WTC11 (cell line): ENCODE results near the gene FOXP1. TPM values are rescaled to one million over a fixed set of nuclear protein-coding genes. Genes with fewer than 3 reads are reported as not detected.

Source experiments
- ATAC-seq: fragments of 200-7000 bp; cut with Tn5 transposase; 2 replicates; pipeline ENCODE4 v1.10.0; 2021; ENCODE audit warnings: mild to moderate bottlenecking, moderate library complexity
- CTCF ChIA-PET: fragments of 300-600 bp; sonication (Branson Sonifier 250); formaldehyde crosslinking; loops from one replicate; lab custom pipeline; 2021; ENCODE audit warnings: antibody characterized with exemption; lab: Charles Lee
- POLR2A ChIA-PET: fragments of 350-600 bp; sonication (Branson Sonifier 250); formaldehyde crosslinking; loops from one replicate; lab custom pipeline; 2021; ENCODE audit warnings: antibody characterized with exemption; lab: Charles Lee
- DNase-seq: peaks from one replicate; pipeline ENCODE4 v3.0.0; 2021; ENCODE audit warnings: low spot score
- H3K27ac Mint-ChIP-seq: 2 replicates; pipeline ENCODE4 v1.8.0; 2021; ENCODE audit warnings: mixed read lengths
- H3K27me3 Mint-ChIP-seq: 2 replicates; pipeline ENCODE4 v1.8.0; 2021; ENCODE audit warnings: low read depth, mild to moderate bottlenecking, moderate library complexity, mixed read lengths
- H3K36me3 Mint-ChIP-seq: 2 replicates; pipeline ENCODE4 v1.8.0; 2021; ENCODE audit warnings: mixed read lengths
- H3K4me1 Mint-ChIP-seq: 2 replicates; pipeline ENCODE4 v1.8.0; 2022; ENCODE audit warnings: mixed read lengths
- H3K4me3 Mint-ChIP-seq: 2 replicates; pipeline ENCODE4 v1.8.0; 2021; ENCODE audit warnings: mild to moderate bottlenecking, moderate library complexity, mixed read lengths
- H3K9me3 Mint-ChIP-seq: 2 replicates; pipeline ENCODE4 v1.8.0; 2021; ENCODE audit warnings: mixed read lengths
- ATF1 ChIP-seq: sonication (generic); formaldehyde crosslinking; IDR thresholded peaks from 2 replicates; pipeline ENCODE4 v1.8.1; 2023; ENCODE audit warnings: mild to moderate bottlenecking, moderate library complexity, missing genetic modification reagents
- ESRRA ChIP-seq: sonication (generic); formaldehyde crosslinking; IDR thresholded peaks from 2 replicates; pipeline ENCODE4 v1.8.1; 2022; ENCODE audit warnings: mild to moderate bottlenecking, missing genetic modification reagents, borderline replicate concordance
- FOXJ3 ChIP-seq: sonication (generic); formaldehyde crosslinking; IDR thresholded peaks from 2 replicates; pipeline ENCODE4 v1.9.0; 2021; ENCODE audit warnings: missing genetic modification reagents, mild to moderate bottlenecking, borderline replicate concordance
- GTF2I ChIP-seq: fragments of 250-450 bp; sonication (Bioruptor Pico); conservative IDR thresholded peaks from 2 replicates; pipeline ENCODE4 v1.4.0; 2021; ENCODE audit warnings: mild to moderate bottlenecking
- IRF2 ChIP-seq: sonication (generic); formaldehyde crosslinking; IDR thresholded peaks from 2 replicates; pipeline ENCODE4 v1.8.0; 2022; ENCODE audit warnings: low read depth, missing genetic modification reagents, borderline replicate concordance
- JUN ChIP-seq: sonication (generic); formaldehyde crosslinking; IDR thresholded peaks from 2 replicates; pipeline ENCODE4 v1.8.0; 2023; ENCODE audit warnings: mild to moderate bottlenecking, missing genetic modification reagents
- NFATC4 ChIP-seq: fragments of 250-450 bp; sonication (Bioruptor Pico); IDR thresholded peaks from 2 replicates; pipeline ENCODE4 v1.9.0; 2021; ENCODE audit warnings: mild to moderate bottlenecking
- NFYB ChIP-seq: sonication (generic); formaldehyde crosslinking; conservative IDR thresholded peaks from 2 replicates; pipeline ENCODE4 v1.8.0; 2022; ENCODE audit warnings: low read depth, missing genetic modification reagents
- RORB ChIP-seq: fragments of 250-450 bp; sonication (Bioruptor Pico); IDR thresholded peaks from 2 replicates; pipeline ENCODE4 v1.9.0; 2021; ENCODE audit warnings: mild to moderate bottlenecking
- ZBTB21 ChIP-seq: sonication (generic); formaldehyde crosslinking; IDR thresholded peaks from 2 replicates; pipeline ENCODE4 v1.8.1; 2023; ENCODE audit warnings: mild to moderate bottlenecking, missing genetic modification reagents, borderline replicate concordance
- ZNF263 ChIP-seq: sonication (generic); formaldehyde crosslinking; IDR thresholded peaks from 2 replicates; pipeline ENCODE4 v1.8.1; 2022; ENCODE audit warnings: low read depth, mild to moderate bottlenecking, moderate library complexity, missing genetic modification reagents
- ZNF317 ChIP-seq: sonication (generic); formaldehyde crosslinking; IDR thresholded peaks from 2 replicates; pipeline ENCODE4 v1.8.1; 2023; ENCODE audit warnings: low read depth, mild to moderate bottlenecking, moderate library complexity, missing genetic modification reagents, borderline replicate concordance
- ZNF396 ChIP-seq: fragments of 250-450 bp; sonication (Bioruptor Pico); IDR thresholded peaks from 2 replicates; pipeline ENCODE4 v1.8.0; 2021; ENCODE audit warnings: mild to moderate bottlenecking, moderate library complexity, borderline replicate concordance
- total RNA-seq: library from RNA; stranded (reverse); gene quantifications from 3 replicates; pipeline ENCODE4 v1.2.3, GENCODE V29; 2021
- TF ChIP-seq, protein P1 (sequence below): sonication (generic); formaldehyde crosslinking; IDR thresholded peaks from 2 replicates; pipeline ENCODE4 v1.8.0; 2023; ENCODE audit warnings: missing genetic modification reagents
- TF ChIP-seq, protein P2 (sequence below): sonication (generic); formaldehyde crosslinking; IDR thresholded peaks from 2 replicates; pipeline ENCODE4 v1.8.1; 2023; ENCODE audit warnings: mild to moderate bottlenecking, moderate library complexity, missing genetic modification reagents
- TF ChIP-seq, protein P3 (sequence below): sonication (generic); formaldehyde crosslinking; IDR thresholded peaks from 2 replicates; pipeline ENCODE4 v1.8.1; 2022; ENCODE audit warnings: mild to moderate bottlenecking, moderate library complexity, missing genetic modification reagents
- TF ChIP-seq, protein P4 (sequence below): sonication (generic); formaldehyde crosslinking; conservative IDR thresholded peaks from 2 replicates; pipeline ENCODE4 v1.8.1; 2022; ENCODE audit warnings: mild to moderate bottlenecking, missing genetic modification reagents
- TF ChIP-seq, protein P5 (sequence below): sonication (generic); formaldehyde crosslinking; conservative IDR thresholded peaks from 2 replicates; pipeline ENCODE4 v1.8.1; 2023; ENCODE audit warnings: mild to moderate bottlenecking, low read depth, missing genetic modification reagents, moderate library complexity
- TF ChIP-seq, protein P6 (sequence below): fragments of 200-600 bp; IDR thresholded peaks from 2 replicates; pipeline ENCODE4 v1.8.0; 2022; ENCODE audit warnings: antibody characterized with exemption
- TF ChIP-seq, protein P7 (sequence below): sonication (generic); formaldehyde crosslinking; IDR thresholded peaks from 2 replicates; pipeline ENCODE4 v1.8.0; 2022; ENCODE audit warnings: mild to moderate bottlenecking, missing genetic modification reagents

Gene FOXP1
- total RNA-seq, 1 experiment from 2014 or later, result 25.8 TPM

DNA sequence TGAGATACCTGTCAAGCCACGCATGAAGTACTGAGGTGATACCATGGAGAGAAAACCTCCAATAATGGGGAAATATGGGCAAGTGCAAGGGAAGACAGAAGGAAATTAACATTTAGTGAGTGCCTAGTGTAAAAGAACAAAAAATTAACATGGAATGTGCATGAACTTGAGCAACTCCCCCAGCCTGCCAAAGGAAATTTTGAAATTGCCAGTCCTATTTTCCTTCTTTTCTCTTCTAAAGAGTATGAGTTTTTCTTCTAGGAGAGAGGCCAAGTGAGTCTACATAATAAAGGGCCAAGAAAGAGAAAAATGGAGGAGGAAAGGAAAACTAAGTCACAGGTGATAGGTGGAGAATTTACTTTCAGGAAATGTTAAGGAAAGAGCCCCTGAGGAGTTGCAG, 668.7 kb downstream of the FOXP1 start (continued):
- TF ChIP-seq ATF1 (CRISPR knock-in tag), result no peak
- TF ChIP-seq, protein P1, sequence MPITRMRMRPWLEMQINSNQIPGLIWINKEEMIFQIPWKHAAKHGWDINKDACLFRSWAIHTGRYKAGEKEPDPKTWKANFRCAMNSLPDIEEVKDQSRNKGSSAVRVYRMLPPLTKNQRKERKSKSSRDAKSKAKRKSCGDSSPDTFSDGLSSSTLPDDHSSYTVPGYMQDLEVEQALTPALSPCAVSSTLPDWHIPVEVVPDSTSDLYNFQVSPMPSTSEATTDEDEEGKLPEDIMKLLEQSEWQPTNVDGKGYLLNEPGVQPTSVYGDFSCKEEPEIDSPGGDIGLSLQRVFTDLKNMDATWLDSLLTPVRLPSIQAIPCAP, result no peak
- TF ChIP-seq, protein P2, sequence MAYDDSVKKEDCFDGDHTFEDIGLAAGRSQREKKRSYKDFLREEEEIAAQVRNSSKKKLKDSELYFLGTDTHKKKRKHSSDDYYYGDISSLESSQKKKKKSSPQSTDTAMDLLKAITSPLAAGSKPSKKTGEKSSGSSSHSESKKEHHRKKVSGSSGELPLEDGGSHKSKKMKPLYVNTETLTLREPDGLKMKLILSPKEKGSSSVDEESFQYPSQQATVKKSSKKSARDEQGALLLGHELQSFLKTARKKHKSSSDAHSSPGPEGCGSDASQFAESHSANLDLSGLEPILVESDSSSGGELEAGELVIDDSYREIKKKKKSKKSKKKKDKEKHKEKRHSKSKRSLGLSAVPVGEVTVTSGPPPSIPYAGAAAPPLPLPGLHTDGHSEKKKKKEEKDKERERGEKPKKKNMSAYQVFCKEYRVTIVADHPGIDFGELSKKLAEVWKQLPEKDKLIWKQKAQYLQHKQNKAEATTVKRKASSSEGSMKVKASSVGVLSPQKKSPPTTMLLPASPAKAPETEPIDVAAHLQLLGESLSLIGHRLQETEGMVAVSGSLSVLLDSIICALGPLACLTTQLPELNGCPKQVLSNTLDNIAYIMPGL (CRISPR knock-in tag), result no peak
- TF ChIP-seq GTF2I (CRISPR knock-in tag), result no peak
- no peak for TF ChIP-seq ZNF317 (CRISPR knock-in tag)
- TF ChIP-seq, protein P3, sequence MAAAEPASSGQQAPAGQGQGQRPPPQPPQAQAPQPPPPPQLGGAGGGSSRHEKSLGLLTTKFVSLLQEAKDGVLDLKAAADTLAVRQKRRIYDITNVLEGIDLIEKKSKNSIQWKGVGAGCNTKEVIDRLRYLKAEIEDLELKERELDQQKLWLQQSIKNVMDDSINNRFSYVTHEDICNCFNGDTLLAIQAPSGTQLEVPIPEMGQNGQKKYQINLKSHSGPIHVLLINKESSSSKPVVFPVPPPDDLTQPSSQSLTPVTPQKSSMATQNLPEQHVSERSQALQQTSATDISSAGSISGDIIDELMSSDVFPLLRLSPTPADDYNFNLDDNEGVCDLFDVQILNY (CRISPR knock-in tag), result no peak
- TF ChIP-seq FOXJ3, result no peak
- TF ChIP-seq ZBTB21 (CRISPR knock-in tag), result no peak
- no peak for TF ChIP-seq ZNF396
- TF ChIP-seq NFYB (CRISPR knock-in tag), result no peak
- TF ChIP-seq JUN, result no peak
- TF ChIP-seq, all 79 proteins: peak for 0

DNA sequence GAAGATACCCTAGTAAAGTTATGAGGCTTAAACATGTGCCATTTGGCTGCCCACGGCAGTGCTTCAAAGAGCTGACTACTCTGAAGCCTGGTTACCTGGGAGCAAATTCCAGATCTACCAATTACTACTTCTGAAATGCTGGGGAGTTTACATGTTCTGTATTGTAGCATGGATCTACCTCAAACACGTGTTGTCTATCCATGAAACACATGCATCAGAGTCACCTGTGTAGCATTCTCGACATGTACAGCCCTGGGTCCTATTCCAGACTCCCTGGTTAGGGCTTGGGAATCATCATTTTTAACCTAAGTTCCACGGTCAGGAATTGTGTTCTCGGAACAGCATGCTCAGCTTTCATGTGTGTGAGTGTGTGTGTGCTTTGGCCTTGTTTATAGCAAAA, 671.8 kb downstream of the FOXP1 start:
- H3K36me3 Mint-ChIP-seq, result no peaks in the 10 kb centered on the region
- POLR2A ChIA-PET, result no interaction called here
- no peak for ATAC-seq
- H3K9me3 Mint-ChIP-seq, result no peaks in the 10 kb centered on the region
- DNase-seq, result no peak
- peaks cover 6% of the 10 kb centered on the region for H3K4me1 Mint-ChIP-seq
- TF ChIP-seq RORB (CRISPR knock-in tag), result no peak
- TF ChIP-seq, protein P4, sequence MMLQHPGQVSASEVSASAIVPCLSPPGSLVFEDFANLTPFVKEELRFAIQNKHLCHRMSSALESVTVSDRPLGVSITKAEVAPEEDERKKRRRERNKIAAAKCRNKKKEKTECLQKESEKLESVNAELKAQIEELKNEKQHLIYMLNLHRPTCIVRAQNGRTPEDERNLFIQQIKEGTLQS (CRISPR knock-in tag), result no peak
- TF ChIP-seq, protein P5, sequence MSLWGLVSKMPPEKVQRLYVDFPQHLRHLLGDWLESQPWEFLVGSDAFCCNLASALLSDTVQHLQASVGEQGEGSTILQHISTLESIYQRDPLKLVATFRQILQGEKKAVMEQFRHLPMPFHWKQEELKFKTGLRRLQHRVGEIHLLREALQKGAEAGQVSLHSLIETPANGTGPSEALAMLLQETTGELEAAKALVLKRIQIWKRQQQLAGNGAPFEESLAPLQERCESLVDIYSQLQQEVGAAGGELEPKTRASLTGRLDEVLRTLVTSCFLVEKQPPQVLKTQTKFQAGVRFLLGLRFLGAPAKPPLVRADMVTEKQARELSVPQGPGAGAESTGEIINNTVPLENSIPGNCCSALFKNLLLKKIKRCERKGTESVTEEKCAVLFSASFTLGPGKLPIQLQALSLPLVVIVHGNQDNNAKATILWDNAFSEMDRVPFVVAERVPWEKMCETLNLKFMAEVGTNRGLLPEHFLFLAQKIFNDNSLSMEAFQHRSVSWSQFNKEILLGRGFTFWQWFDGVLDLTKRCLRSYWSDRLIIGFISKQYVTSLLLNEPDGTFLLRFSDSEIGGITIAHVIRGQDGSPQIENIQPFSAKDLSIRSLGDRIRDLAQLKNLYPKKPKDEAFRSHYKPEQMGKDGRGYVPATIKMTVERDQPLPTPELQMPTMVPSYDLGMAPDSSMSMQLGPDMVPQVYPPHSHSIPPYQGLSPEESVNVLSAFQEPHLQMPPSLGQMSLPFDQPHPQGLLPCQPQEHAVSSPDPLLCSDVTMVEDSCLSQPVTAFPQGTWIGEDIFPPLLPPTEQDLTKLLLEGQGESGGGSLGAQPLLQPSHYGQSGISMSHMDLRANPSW (CRISPR knock-in tag), result no peak
- no peak for TF ChIP-seq ZBTB21 (CRISPR knock-in tag)
- TF ChIP-seq NFATC4, result no peak
- no peak for TF ChIP-seq ZNF263 (CRISPR knock-in tag)
- TF ChIP-seq, protein P6, sequence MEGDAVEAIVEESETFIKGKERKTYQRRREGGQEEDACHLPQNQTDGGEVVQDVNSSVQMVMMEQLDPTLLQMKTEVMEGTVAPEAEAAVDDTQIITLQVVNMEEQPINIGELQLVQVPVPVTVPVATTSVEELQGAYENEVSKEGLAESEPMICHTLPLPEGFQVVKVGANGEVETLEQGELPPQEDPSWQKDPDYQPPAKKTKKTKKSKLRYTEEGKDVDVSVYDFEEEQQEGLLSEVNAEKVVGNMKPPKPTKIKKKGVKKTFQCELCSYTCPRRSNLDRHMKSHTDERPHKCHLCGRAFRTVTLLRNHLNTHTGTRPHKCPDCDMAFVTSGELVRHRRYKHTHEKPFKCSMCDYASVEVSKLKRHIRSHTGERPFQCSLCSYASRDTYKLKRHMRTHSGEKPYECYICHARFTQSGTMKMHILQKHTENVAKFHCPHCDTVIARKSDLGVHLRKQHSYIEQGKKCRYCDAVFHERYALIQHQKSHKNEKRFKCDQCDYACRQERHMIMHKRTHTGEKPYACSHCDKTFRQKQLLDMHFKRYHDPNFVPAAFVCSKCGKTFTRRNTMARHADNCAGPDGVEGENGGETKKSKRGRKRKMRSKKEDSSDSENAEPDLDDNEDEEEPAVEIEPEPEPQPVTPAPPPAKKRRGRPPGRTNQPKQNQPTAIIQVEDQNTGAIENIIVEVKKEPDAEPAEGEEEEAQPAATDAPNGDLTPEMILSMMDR, result no peak
- no peak for TF ChIP-seq ESRRA (CRISPR knock-in tag)
- TF ChIP-seq, protein P2 (CRISPR knock-in tag), result no peak
- no peak for TF ChIP-seq IRF2
- TF ChIP-seq, protein P7, sequence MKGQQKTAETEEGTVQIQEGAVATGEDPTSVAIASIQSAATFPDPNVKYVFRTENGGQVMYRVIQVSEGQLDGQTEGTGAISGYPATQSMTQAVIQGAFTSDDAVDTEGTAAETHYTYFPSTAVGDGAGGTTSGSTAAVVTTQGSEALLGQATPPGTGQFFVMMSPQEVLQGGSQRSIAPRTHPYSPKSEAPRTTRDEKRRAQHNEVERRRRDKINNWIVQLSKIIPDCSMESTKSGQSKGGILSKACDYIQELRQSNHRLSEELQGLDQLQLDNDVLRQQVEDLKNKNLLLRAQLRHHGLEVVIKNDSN (CRISPR knock-in tag), result no peak
- no peak overlapping the region for H3K27ac Mint-ChIP-seq
- H3K4me3 Mint-ChIP-seq, result no peak overlapping the region
- CTCF ChIA-PET, result no interaction called here
- no peaks in the 10 kb centered on the region for H3K27me3 Mint-ChIP-seq
